SK-N-MC (cell line): ENCODE measurements around the gene RFFL.

Source experiments
- DNase-seq: peaks from one replicate; pipeline ENCODE4 v3.0.0-alpha.2; 2011; ENCODE audit warnings: low read depth, low spot score
- H3K27ac ChIP-seq: fragments of 200-600 bp; sonication (generic); 2 replicates; pipeline ENCODE4 v1.5.1; 2016; ENCODE audit warnings: mixed run types
- H3K36me3 ChIP-seq: fragments of 200-600 bp; sonication (generic); 2 replicates; pipeline ENCODE4 v1.6.1; 2017; ENCODE audit warnings: antibody characterized with exemption, low read length, mixed read lengths; ENCODE audit not compliant: insufficient read depth
- H3K4me3 ChIP-seq: fragments of 200-600 bp; sonication (generic); 2 replicates; pipeline ENCODE4 v1.5.1; 2016
- H3K9ac ChIP-seq: fragments of 200-600 bp; sonication (generic); 2 replicates; pipeline ENCODE4 v1.8.0; 2017; ENCODE audit warnings: mixed run types, mixed read lengths; ENCODE audit not compliant: insufficient read length
- H3K9me3 ChIP-seq: fragments of 200-600 bp; sonication (generic); 2 replicates; pipeline ENCODE4 v1.6.1; 2017; ENCODE audit warnings: low read depth, mild to moderate bottlenecking, antibody characterized with exemption, low read length, moderate library complexity, mixed read lengths
- EZH2 ChIP-seq: fragments of 200-600 bp; sonication (generic); IDR thresholded peaks from one replicate; pipeline ENCODE4 v1.6.1; 2017; ENCODE audit warnings: antibody characterized with exemption
- FOXP2 ChIP-seq: optimal IDR thresholded peaks from 2 replicates; pipeline ENCODE3; 2011; ENCODE audit warnings: mild to moderate bottlenecking, moderate library complexity; ENCODE audit not compliant: insufficient read depth; ENCODE audit errors: extremely low read length, control extremely low read depth
- POLR2AphosphoS5 ChIP-seq: IDR thresholded peaks from 2 replicates; pipeline ENCODE4 v1.6.1; 2012; ENCODE audit warnings: mild to moderate bottlenecking, low read depth, low read length, borderline replicate concordance

RFFL gene

GRCh38 chr17:34997355-34997862 lies 66.1 kb downstream of the RFFL start:
- TF ChIP-seq EZH2: no peak
- TF ChIP-seq FOXP2: no peak
- no peak for TF ChIP-seq POLR2AphosphoS5
- H3K9me3 ChIP-seq: no peaks in the 10 kb centered on the region
- no peak overlapping the region for H3K4me3 ChIP-seq
- peaks cover 66% of the 10 kb centered on the region for H3K36me3 ChIP-seq
- no peak for DNase-seq
- H3K27ac ChIP-seq: no peak overlapping the region
- H3K9ac ChIP-seq: no peak overlapping the region

- no peak overlapping the region for H3K4me3 ChIP-seq
- TF ChIP-seq POLR2AphosphoS5 (no peak), FOXP2 (no peak), EZH2 (no peak)
- no peak overlapping the region for H3K27ac ChIP-seq
- no peak overlapping the region for H3K9ac ChIP-seq
- DNase-seq: no peak
- no peaks in the 10 kb centered on the region for H3K9me3 ChIP-seq
- H3K36me3 ChIP-seq: peaks cover 70% of the 10 kb centered on the region
These were observed 66.9 kb downstream of the RFFL start for GRCh38 chr17:34996422-34997285.

DNA sequence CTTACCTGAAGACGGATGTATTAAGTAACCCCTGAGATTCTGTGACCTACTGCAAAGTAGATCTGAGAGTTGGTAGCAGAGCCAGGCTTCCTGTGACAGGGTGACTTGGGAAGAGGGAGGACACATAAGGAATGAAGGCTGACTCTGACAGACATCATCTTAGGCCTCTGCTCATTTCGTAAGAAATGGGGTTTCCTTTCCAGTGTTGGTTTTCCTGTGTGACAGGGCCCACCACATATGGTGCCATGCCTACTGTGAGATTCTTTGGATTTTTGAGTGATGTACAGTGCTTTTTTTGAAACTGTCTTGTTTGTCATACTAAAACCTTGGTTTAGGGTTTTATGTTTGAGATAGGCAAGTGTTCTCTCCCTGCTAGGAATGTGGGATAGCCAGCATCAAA lies 70.5 kb downstream of the RFFL start:
- DNase-seq: no peak
- H3K9me3 ChIP-seq: no peaks in the 10 kb centered on the region
- H3K9ac ChIP-seq: no peak overlapping the region
- peaks cover 69% of the 10 kb centered on the region for H3K36me3 ChIP-seq
- no peak for TF ChIP-seq POLR2AphosphoS5
- no peak for TF ChIP-seq FOXP2
- TF ChIP-seq EZH2: no peak
- no peak overlapping the region for H3K4me3 ChIP-seq
- no peak overlapping the region for H3K27ac ChIP-seq

DNA sequence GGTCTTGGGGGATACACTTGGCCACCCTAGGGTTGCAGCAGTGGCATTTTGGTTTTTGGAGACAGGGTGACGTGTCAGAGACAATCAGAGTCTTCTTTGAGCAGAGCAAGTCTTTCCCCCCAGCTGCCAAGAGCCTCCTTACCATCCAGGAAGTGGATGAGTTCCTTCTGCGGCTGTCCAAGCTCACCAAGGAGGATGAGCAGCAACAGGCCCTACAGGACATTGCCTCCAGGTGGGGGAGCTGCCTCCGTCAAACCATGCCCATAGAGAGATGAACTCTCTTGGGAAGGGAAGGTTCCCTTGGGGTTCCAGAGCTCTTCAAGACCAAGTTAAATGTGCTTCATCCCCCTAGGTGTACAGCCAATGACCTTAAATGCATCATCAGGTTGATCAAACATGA lies 71.9 kb downstream of the RFFL start:
- Histone ChIP-seq H3K27ac (no peak overlapping the region), H3K4me3 (no peak overlapping the region), H3K36me3 (peaks cover 71% of the 10 kb centered on the region), H3K9ac (no peak overlapping the region), H3K9me3 (no peaks in the 10 kb centered on the region)
- TF ChIP-seq EZH2: no peak
- no peak for TF ChIP-seq POLR2AphosphoS5
- TF ChIP-seq FOXP2: no peak
- DNase-seq: no peak

- Histone ChIP-seq H3K9ac (no peak overlapping the region), H3K27ac (no peak overlapping the region), H3K36me3 (peaks cover 70% of the 10 kb centered on the region), H3K4me3 (no peak overlapping the region), H3K9me3 (no peaks in the 10 kb centered on the region)
- DNase-seq: no peak
- TF ChIP-seq POLR2AphosphoS5 (no peak), FOXP2 (no peak), EZH2 (no peak)
These were observed 72.6 kb downstream of the RFFL start for GRCh38 chr17:34990921-34991365.

DNA sequence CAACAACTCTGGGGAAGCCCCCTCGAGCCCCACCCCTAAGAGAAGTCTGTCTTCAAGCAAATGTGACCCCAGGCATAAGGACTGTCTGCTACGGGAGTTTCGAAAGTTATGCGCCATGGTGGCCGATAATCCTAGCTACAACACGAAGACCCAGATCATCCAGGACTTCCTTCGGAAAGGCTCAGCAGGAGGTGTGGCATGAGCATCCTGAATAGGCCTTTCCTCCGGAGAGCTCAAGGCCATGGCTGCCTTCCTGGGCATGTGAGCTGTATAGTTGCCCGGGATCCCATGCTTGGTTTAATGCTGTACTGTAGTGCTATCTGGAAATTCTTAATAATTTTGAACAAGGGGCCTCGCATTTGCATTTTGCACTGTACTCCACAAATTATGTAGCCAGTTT lies 74.0 kb downstream of the RFFL start:
- no peak for DNase-seq
- H3K36me3 ChIP-seq: peaks cover 64% of the 10 kb centered on the region

GRCh38 chr17:34988644-34989043 lies 74.9 kb downstream of the RFFL start:
- H3K36me3 ChIP-seq: peaks cover 60% of the 10 kb centered on the region

More for the DNA sequence above, 74.0 kb downstream of the RFFL start:
- no peak overlapping the region for H3K9ac ChIP-seq
- no peak for TF ChIP-seq FOXP2
- TF ChIP-seq EZH2: no peak
- TF ChIP-seq POLR2AphosphoS5: no peak
- H3K27ac ChIP-seq: no peak overlapping the region
- H3K9me3 ChIP-seq: no peaks in the 10 kb centered on the region
- no peak overlapping the region for H3K4me3 ChIP-seq

GRCh38 chr17:34987232-34987631 lies 76.3 kb downstream of the RFFL start:
- no peak for DNase-seq
- TF ChIP-seq EZH2 (no peak), POLR2AphosphoS5 (no peak), FOXP2 (no peak)
- Histone ChIP-seq H3K9me3 (no peaks in the 10 kb centered on the region), H3K9ac (no peak overlapping the region), H3K36me3 (peaks cover 60% of the 10 kb centered on the region), H3K27ac (no peak overlapping the region), H3K4me3 (no peak overlapping the region)

More at GRCh38 chr17:34988644-34989043, 74.9 kb downstream of the RFFL start:
- Histone ChIP-seq H3K9me3 (no peaks in the 10 kb centered on the region), H3K4me3 (no peak overlapping the region), H3K9ac (no peak overlapping the region), H3K27ac (no peak overlapping the region)
- TF ChIP-seq FOXP2 (no peak), POLR2AphosphoS5 (no peak), EZH2 (no peak)
- DNase-seq: no peak
